Hippocampal formation (tissue), 2 donors: Measurements from ENCODE around the gene BICRAL.
"Not testable (repeated sequence)": the region's sequence is repeated elsewhere in the genome, so short reads cannot be mapped to it uniquely, and the experiment has no call there.

Experiments used
- DNase-seq, 2 donors: peaks; one replicate each; lab custom pipeline; 2025; lab: John Stamatoyannopoulos, UW

The BICRAL gene

GRCh38 chr6:42781796-42782688 lies at the start of gene BICRAL:
TSS of gene BICRAL (plus strand) at chr6:42782052. CDS start at chr6:42822023, 39,971 bp downstream.
- peak; percentile 65 to 69 for DNase-seq

GRCh38 chr6:42733867-42734481 lies 47.9 kb upstream of the BICRAL start:
- not testable (repeated sequence) for DNase-seq

GRCh38 chr6:42735976-42736375 lies 45.9 kb upstream of the BICRAL start:
- no peak for DNase-seq

DNA sequence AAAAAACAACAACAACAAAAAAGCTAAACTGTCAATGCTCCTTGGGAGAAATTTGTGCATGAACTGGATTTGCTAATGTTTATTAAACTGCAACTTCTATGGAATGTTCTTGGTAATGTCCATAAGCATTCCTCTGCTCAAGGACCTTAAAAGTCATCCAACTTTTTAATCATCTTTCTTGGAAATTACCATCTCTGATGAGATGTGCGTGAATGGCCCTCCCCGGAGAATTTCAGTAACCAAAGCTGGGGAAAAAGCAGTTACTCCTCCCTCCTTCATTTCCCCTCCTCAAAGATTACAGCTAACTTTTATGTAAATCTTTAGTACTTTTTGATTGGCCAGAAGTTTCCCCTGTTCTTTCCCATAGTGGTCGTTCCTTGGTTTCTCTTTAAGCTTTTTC lies 41.1 kb upstream of the BICRAL start:
- no peak for DNase-seq

- DNase-seq, result no peak
These were observed 39.5 kb upstream of the BICRAL start for GRCh38 chr6:42742116-42742894.

DNA sequence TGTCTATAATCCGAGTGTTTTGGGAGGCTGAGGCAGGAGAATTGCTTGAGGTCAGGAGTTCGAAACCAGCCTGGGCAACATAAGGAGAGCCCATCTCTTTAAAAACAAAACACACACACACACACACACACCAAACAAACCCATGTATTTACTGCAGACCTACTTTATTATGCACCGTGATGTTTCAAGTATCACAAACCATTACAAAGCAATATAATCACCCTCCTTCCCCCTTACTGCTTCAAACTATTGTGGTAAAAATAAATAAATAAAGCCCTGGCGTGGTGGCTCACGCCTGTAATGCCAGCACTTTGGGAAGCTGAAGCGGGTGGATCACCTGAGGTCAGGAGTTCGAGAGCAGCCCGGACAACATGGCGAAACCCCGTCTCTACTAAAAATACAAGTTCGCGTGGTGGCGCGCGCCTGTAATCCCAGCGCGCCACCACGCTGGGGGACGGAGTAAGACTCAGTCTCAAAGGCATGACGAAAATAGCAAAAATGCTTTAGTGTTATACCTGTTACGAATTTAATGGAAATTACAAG lies 37.4 kb upstream of the BICRAL start:
- no peak for DNase-seq

DNA sequence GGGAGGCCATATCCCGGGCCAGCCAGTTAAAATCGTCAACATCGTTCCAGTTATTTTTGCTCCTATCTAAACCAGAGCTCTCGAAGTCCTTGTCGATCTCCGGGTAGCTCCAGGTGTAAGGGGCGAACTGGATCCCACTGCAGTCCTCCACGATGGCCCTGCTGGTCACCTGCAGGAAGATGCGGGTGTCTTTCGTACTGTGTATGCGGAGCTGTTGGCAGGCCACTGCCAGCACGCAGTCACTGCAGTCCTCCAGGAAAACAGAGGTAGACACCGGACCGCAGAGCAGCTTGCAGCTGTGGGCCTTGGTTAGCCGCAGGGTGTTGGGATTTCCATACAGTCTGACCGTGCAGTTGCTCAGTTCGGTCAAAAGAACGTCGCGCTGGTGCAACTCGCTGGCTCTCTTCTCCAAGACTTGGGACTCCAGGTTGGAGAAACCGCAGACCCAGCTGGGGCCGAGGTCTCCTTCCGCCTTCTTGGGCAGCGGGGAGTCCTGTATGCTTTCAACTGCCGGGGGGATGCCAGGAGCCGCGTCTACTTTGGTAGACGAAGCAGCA lies 36.7 kb upstream of the BICRAL start:
- no peak for DNase-seq

- DNase-seq, result peak; percentile 98 to 99
These were observed 36.0 kb upstream of the BICRAL start, which contains the start of gene TBCC for GRCh38 chr6:42745640-42746462. TSS of gene TBCC (minus strand) at chr6:42746103. CDS start at chr6:42746073, 30 bp downstream.

- DNase-seq, result peak; percentile 70 to 76
These were observed 35.1 kb upstream of the BICRAL start for GRCh38 chr6:42746463-42747391.

DNA sequence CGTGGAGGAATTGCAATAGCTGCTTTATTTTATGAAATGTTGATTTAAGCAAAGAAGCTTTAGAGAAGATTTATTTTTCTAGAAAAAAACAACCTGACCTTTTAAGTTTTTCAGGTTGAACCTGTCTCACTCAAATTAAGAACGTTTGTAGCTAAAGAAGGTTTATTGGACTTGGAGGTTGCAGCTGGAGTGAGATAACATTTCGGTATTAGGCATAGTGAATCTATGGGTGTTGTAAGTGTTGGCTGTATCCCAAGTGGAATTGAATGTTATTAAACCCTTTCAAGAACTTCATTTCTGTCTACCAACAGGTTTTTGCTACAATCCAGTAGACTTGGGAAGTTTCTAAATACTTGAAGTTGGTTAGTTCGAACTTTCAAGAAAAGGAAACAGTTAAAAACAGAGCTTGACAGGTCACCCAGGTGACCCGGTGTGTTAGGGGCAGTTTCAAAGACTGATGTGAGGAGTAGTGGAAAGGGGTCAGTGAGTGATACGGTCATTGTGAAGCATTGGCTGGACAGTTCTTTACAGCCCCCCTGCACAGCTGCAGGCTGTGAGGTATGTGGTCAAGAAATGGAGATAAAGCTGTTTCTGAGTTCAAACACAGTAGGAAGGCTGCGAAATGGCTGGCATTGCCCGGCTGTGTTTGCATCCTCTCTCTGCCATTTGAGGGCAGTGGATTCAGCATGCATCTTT lies 33.5 kb upstream of the BICRAL start:
- no peak for DNase-seq

DNA sequence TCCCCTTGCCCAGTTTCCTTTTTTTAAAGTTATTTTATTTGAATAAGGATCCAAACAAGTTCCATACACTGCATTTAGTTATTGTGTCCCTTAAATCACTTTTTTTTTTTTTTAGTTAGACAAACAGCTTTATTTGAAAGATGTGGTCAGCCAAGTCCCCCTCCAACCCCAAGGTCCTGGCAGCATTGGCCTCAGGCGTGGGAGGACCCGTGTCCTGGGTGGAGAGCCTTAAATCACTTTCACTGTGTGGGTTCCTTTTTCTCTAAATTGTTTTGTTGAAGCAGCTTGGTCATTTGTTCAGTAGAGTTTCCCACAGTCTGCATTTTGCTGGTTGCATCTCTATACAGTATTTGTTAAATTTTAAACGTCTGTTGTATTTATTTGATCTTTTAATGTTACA lies 30.8 kb upstream of the BICRAL start:
- DNase-seq, result no peak

- no peak for DNase-seq
These were observed 27.1 kb upstream of the BICRAL start for GRCh38 chr6:42754759-42755158.

DNA sequence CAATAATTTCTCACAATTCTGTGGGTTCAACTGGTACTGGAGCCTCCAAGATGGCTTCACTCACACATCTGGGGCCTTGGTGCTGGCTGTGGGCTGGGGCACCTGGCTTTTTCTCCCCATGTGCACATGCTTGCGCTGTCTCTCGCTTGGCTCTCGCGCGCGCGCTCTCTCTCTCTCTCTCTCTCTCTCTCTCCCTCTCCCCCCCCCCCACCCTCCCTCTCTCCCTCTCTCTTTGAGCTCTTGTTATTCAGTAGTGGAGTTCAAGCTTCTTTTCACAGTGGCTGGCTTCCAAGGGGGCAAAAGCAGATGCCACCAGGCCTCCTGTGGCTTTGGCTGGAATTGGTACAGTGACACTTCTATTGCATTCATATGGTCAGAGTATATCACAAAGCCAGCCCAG lies 25.1 kb upstream of the BICRAL start:
- DNase-seq, result no peak

GRCh38 chr6:42758756-42759430 lies 23.0 kb upstream of the BICRAL start:
- no peak for DNase-seq

- DNase-seq, result no peak
These were observed 20.4 kb upstream of the BICRAL start for GRCh38 chr6:42761287-42762067.

- no peak for DNase-seq
These were observed 19.4 kb upstream of the BICRAL start for GRCh38 chr6:42762426-42762859.

DNA sequence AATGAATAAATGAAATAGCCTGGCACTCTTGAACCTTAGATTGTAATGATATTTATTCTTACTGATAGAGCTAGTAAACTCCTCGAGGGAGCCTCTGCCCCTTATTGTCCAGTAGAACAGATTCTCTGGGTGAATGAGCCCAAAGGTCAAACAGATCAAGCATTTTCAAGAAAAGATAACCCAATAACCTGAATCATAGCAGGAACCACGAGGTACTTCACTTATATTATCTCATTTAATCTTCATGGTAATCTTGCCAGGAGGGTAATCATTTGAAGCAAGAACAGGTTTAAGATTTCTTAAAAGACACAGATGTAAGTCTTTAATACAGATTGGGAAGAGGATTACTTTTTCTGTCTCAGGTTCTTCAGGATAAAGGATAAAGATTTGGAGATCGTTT lies 18.9 kb upstream of the BICRAL start:
- no peak for DNase-seq
